GM23338 (cell line): ENCODE results near the gene COQ3. TPM values are rescaled to one million over a fixed set of nuclear protein-coding genes. Genes with fewer than 3 reads are reported as not detected.

Experiments
- ATAC-seq: fragments of 200-7000 bp; cut with Tn5 transposase; 3 replicates; pipeline ENCODE4 v1.9.1; 2020
- DNase-seq: peaks from one replicate; pipeline ENCODE4 v3.0.0-alpha.2; 2015; ENCODE audit warnings: low spot score
- H2AFZ ChIP-seq: fragments of 200-600 bp; sonication (generic); 2 replicates; pipeline ENCODE4 v1.8.0; 2016; ENCODE audit warnings: antibody characterized with exemption, mild to moderate bottlenecking, moderate library complexity
- H3F3A ChIP-seq: fragments of 200-600 bp; sonication (generic); replicated peaks from 2 replicates; pipeline ENCODE4 v1.8.0; 2017; ENCODE audit warnings: antibody characterized with exemption, mixed run types, low read depth
- H3K27ac ChIP-seq: fragments of 200-600 bp; sonication (generic); 2 replicates; pipeline ENCODE4 v1.6.1; 2016; ENCODE audit warnings: low read depth
- H3K27me3 ChIP-seq: fragments of 200-600 bp; sonication (generic); 2 replicates; pipeline ENCODE4 v1.8.0; 2016; ENCODE audit warnings: mild to moderate bottlenecking, mixed run types, moderate library complexity; ENCODE audit not compliant: insufficient read depth
- H3K36me3 ChIP-seq: fragments of 200-600 bp; sonication (generic); 2 replicates; pipeline ENCODE4 v1.8.0; 2016; ENCODE audit warnings: mild to moderate bottlenecking; ENCODE audit not compliant: insufficient read depth
- H3K4me1 ChIP-seq: fragments of 200-600 bp; sonication (generic); 2 replicates; pipeline ENCODE4 v1.8.0; 2016; ENCODE audit warnings: mild to moderate bottlenecking, moderate library complexity; ENCODE audit not compliant: insufficient read depth
- H3K4me2 ChIP-seq: fragments of 200-600 bp; sonication (generic); 2 replicates; pipeline ENCODE4 v1.7.1; 2017; ENCODE audit warnings: mixed run types
- H3K4me3 ChIP-seq: fragments of 200-600 bp; sonication (generic); 2 replicates; pipeline ENCODE4 v1.6.1; 2016; ENCODE audit warnings: mixed run types
- H3K79me2 ChIP-seq: fragments of 200-600 bp; sonication (generic); replicated peaks from 2 replicates; pipeline ENCODE4 v1.8.0; 2017; ENCODE audit warnings: mild to moderate bottlenecking; ENCODE audit not compliant: insufficient read depth
- H3K9me2 ChIP-seq: fragments of 200-600 bp; sonication (generic); 2 replicates; pipeline ENCODE4 v1.8.0; 2017; ENCODE audit not compliant: insufficient read depth
- H4K20me1 ChIP-seq: fragments of 200-600 bp; sonication (generic); replicated peaks from 2 replicates; pipeline ENCODE4 v1.8.0; 2017; ENCODE audit warnings: mild to moderate bottlenecking; ENCODE audit not compliant: insufficient read depth
- H3K27ac Mint-ChIP-seq: 2 replicates; pipeline ENCODE4 v1.8.0; 2020; ENCODE audit warnings: inconsistent platforms, mild to moderate bottlenecking, moderate library complexity, mixed read lengths
- H3K27me3 Mint-ChIP-seq: 3 replicates; pipeline ENCODE4 v1.8.0; 2022; ENCODE audit warnings: low read depth, mild to moderate bottlenecking, moderate library complexity, mixed read lengths, inconsistent platforms; ENCODE audit not compliant: insufficient read depth, poor library complexity
- H3K36me3 Mint-ChIP-seq: 3 replicates; pipeline ENCODE4 v1.8.0; 2021; ENCODE audit warnings: low read depth, mild to moderate bottlenecking, inconsistent platforms, moderate library complexity, mixed read lengths
- H3K4me1 Mint-ChIP-seq: 3 replicates; pipeline ENCODE4 v1.8.0; 2020; ENCODE audit warnings: mild to moderate bottlenecking, inconsistent platforms, mixed read lengths
- H3K4me3 Mint-ChIP-seq: 3 replicates; pipeline ENCODE4 v1.8.0; 2021; ENCODE audit warnings: moderate library complexity, mild to moderate bottlenecking, inconsistent platforms, mixed read lengths
- H3K9me3 Mint-ChIP-seq: 3 replicates; pipeline ENCODE4 v1.8.0; 2020; ENCODE audit warnings: moderate library complexity, mild to moderate bottlenecking, inconsistent platforms, mixed read lengths
- CREB1 ChIP-seq: fragments of 250-450 bp; sonication (Bioruptor Pico); IDR thresholded peaks from 2 replicates; pipeline ENCODE4 v1.5.0; 2020; ENCODE audit warnings: low read depth, mild to moderate bottlenecking, moderate library complexity
- ETS1 ChIP-seq: IDR thresholded peaks from 2 replicates; pipeline ENCODE4 v1.6.1; 2016; ENCODE audit warnings: antibody characterized with exemption
- EZH2 ChIP-seq: fragments of 200-600 bp; sonication (generic); IDR thresholded peaks from one replicate; pipeline ENCODE4 v1.8.0; 2017; ENCODE audit warnings: antibody characterized with exemption, mild to moderate bottlenecking, low read depth; ENCODE audit not compliant: unreplicated experiment
- EZH2phosphoT487 ChIP-seq: fragments of 200-600 bp; sonication (generic); IDR thresholded peaks from one replicate; pipeline ENCODE4 v1.8.1; 2018; ENCODE audit warnings: antibody characterized with exemption; ENCODE audit not compliant: unreplicated experiment
- REST ChIP-seq: IDR thresholded peaks from one replicate; pipeline ENCODE4 v1.6.1; 2018; ENCODE audit warnings: antibody characterized with exemption; ENCODE audit not compliant: unreplicated experiment
- ZNF114 ChIP-seq: fragments of 250-450 bp; sonication (Bioruptor Pico); IDR thresholded peaks from 2 replicates; pipeline ENCODE4 v1.5.0; 2020; ENCODE audit warnings: mild to moderate bottlenecking, moderate library complexity
- polyA plus RNA-seq: library from polyadenylated mRNA; unstranded; fragments of >200 nt; fragmentation: Nextera tagmentation; extraction: Ambion mirVana; gene quantifications from 2 replicates; pipeline ENCODE4 v1.2.1, GENCODE V29; 2016
- total RNA-seq: library from RNA; depleted of rRNA; stranded (reverse); fragments of >200 nt; shearing (Covaris generic); gene quantifications from 2 replicates; pipeline ENCODE4 v1.2.3, GENCODE V29; 2014
- TF ChIP-seq, protein P1 (sequence below), 2 experiments: fragments of 200-600 bp in 1 of 2; sonication (generic) in 1 of 2; conservative IDR thresholded peaks; 2 replicates each; pipeline versions ENCODE4 v1.5.1 to v1.6.1; 2016 to 2017; ENCODE audit warnings: antibody characterized with exemption in 2 of 2, low read depth in 2 of 2, mild to moderate bottlenecking in 2 of 2, moderate library complexity in 1 of 2

COQ3 gene
- total and polyA plus RNA-seq, 2 experiments from 2014 or later, result 11.8 to 22.5 TPM

- TF ChIP-seq ETS1 (no peak), CREB1 (CRISPR knock-in tag) (no peak), REST (no peak), ZNF114 (no peak), EZH2 (no peak), EZH2phosphoT487 (no peak)
- TF ChIP-seq, protein P1, sequence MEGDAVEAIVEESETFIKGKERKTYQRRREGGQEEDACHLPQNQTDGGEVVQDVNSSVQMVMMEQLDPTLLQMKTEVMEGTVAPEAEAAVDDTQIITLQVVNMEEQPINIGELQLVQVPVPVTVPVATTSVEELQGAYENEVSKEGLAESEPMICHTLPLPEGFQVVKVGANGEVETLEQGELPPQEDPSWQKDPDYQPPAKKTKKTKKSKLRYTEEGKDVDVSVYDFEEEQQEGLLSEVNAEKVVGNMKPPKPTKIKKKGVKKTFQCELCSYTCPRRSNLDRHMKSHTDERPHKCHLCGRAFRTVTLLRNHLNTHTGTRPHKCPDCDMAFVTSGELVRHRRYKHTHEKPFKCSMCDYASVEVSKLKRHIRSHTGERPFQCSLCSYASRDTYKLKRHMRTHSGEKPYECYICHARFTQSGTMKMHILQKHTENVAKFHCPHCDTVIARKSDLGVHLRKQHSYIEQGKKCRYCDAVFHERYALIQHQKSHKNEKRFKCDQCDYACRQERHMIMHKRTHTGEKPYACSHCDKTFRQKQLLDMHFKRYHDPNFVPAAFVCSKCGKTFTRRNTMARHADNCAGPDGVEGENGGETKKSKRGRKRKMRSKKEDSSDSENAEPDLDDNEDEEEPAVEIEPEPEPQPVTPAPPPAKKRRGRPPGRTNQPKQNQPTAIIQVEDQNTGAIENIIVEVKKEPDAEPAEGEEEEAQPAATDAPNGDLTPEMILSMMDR (conservative IDR thresholded peaks at IDR 0.05; ENCODE audit: low read depth in 2 of 2), result no peak
Observed at GRCh38 chr6:99416892-99417767, 23.1 kb upstream of the COQ3 start (continued).

GRCh38 chr6:99416226-99416625, 22.2 kb upstream of the COQ3 start:
- Histone ChIP-seq H4K20me1 (peaks cover 54% of the 10 kb centered on the region), H3K36me3 (no peaks in the 10 kb centered on the region), H3K27me3 (no peaks in the 10 kb centered on the region), H3K79me2 (peaks cover 100% of the 10 kb centered on the region), H3K4me1 (no peaks in the 10 kb centered on the region), H3K4me3 (no peak overlapping the region), H3K4me2 (no peak overlapping the region), H3K9me2 (no peaks in the 10 kb centered on the region), H3K27ac (no peak overlapping the region), H3F3A (no peaks in the 10 kb centered on the region), H2AFZ (no peak overlapping the region)
- no peaks in the 10 kb centered on the region for H3K9me3 Mint-ChIP-seq
- peaks cover 2% of the 10 kb centered on the region for H3K27me3 Mint-ChIP-seq
- peaks cover 28% of the 10 kb centered on the region for H3K36me3 Mint-ChIP-seq
- peaks cover 13% of the 10 kb centered on the region for H3K4me1 Mint-ChIP-seq
- no peak overlapping the region for H3K4me3 Mint-ChIP-seq
- DNase-seq (no peak), ATAC-seq (no peak)
- H3K27ac Mint-ChIP-seq, result no peak overlapping the region
- TF ChIP-seq REST, result no peak
